NT2/D1 (cell line): ENCODE results near the gene DYNLT4.

ENCODE experiments used
- DNase-seq: peaks from one replicate; pipeline ENCODE4 v3.0.0-alpha.2; 2011; ENCODE audit warnings: low read depth, low spot score
- H3K27me3 ChIP-seq: 2 replicates; pipeline ENCODE4 v1.6.0; 2011; ENCODE audit warnings: mild to moderate bottlenecking; ENCODE audit not compliant: insufficient read length, insufficient read depth
- H3K36me3 ChIP-seq: 2 replicates; pipeline ENCODE4 v1.6.1; 2011; ENCODE audit warnings: mild to moderate bottlenecking, low read length, mixed read lengths; ENCODE audit not compliant: insufficient read depth, insufficient read length
- H3K4me1 ChIP-seq: 2 replicates; pipeline ENCODE4 v1.5.1; 2011; ENCODE audit not compliant: insufficient read depth, insufficient read length
- H3K4me3 ChIP-seq: 2 replicates; pipeline ENCODE4 v1.5.1; 2011; ENCODE audit warnings: low read depth; ENCODE audit not compliant: insufficient read length
- H3K9ac ChIP-seq: 2 replicates; pipeline ENCODE4 v1.6.0; 2011; ENCODE audit warnings: low read depth; ENCODE audit not compliant: insufficient read length
- H3K9me3 ChIP-seq: 2 replicates; pipeline ENCODE4 v1.5.1; 2011; ENCODE audit warnings: mild to moderate bottlenecking, low read length; ENCODE audit not compliant: insufficient read depth
- SUZ12 ChIP-seq: IDR thresholded peaks from 2 replicates; pipeline ENCODE4 v1.6.1; 2011; ENCODE audit not compliant: insufficient read length, insufficient read depth; ENCODE audit errors: extremely low read depth
- YY1 ChIP-seq: IDR thresholded peaks from 2 replicates; pipeline ENCODE4 v1.6.1; 2011; ENCODE audit not compliant: insufficient read length, insufficient read depth
- ZNF274 ChIP-seq: IDR thresholded peaks from 2 replicates; pipeline ENCODE4 v1.6.1; 2011; ENCODE audit warnings: mild to moderate bottlenecking, low read depth, low read length

The DYNLT4 gene

DNA sequence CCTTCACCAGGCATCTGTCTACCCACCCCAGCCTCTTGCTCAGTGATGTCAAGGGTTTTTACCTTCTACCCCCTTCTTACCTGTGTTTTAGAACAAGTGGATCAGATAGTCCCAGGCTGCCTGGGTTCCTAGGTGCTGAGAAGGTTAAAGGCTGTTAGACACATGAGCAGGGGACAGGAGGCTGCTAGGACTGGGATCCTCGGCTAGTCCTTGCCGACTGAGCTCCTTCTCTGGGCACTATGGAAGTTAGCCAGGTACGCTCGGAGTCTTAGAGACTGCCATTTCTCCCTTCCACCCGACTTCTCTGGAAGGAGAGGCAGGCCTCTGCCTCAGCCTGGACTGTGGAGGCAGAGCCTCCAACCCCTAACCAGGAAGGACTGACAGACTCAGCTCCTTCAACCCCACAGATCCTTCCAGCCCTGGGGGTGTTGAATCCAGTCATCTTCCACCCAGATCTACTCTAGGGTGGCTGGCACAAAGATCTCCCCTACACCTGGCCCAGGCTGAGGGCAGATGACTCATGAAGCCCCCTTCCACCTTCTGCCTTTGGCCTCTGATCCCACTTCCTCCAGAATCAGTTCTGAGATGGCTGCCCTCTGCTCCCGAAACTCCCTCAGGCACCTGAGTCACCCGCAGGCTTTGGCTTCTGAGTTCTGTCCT is at the start of gene DYNLT4:
DYNLT4 (minus strand) TSS at position 648 of the 660 bp plus-strand sequence. CDS start 683 bp downstream, outside the sequence.
- H3K36me3 ChIP-seq: peaks cover 54% of the 10 kb centered on the region

DNA sequence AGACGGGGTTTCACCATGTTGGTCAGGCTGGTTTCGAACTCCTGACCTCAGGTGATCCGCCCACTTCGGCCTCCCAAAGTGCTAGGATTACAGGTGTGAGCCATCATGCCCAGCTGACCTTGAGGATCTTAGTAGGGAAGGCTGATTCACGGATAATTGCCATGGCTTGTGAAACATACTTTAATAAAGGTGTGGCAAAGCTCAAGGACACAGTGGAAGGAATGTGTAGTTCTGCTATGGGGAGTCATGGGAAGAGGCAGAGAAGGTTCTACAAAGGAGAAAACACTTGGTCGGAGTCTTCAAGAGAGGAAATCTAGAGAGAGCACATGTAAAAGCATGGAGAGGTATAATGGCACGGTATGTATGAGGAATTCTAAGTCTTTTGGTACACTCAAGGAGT is 48.6 kb upstream of the DYNLT4 start:
- no peaks in the 10 kb centered on the region for H3K9me3 ChIP-seq
- H3K27me3 ChIP-seq: no peaks in the 10 kb centered on the region
- peaks cover 21% of the 10 kb centered on the region for H3K36me3 ChIP-seq
- TF ChIP-seq SUZ12 (no peak), YY1 (no peak), ZNF274 (no peak)
- no peaks in the 10 kb centered on the region for H3K4me1 ChIP-seq
- no peak for DNase-seq
- no peak overlapping the region for H3K4me3 ChIP-seq
- H3K9ac ChIP-seq: no peak overlapping the region

More for the DNA sequence above, at the start of gene DYNLT4:
- Histone ChIP-seq H3K9me3 (no peaks in the 10 kb centered on the region), H3K27me3 (no peaks in the 10 kb centered on the region), H3K9ac (peak within 1 kb of the TSS; percentile 84), H3K4me1 (peaks cover 53% of the 10 kb centered on the region), H3K4me3 (peak within 1 kb of the TSS; percentile 6)
- no peak for DNase-seq
- TF ChIP-seq ZNF274 (no peak), YY1 (peak; percentile 31), SUZ12 (no peak)

GRCh38 chr1:44854970-44855369 is 47.8 kb upstream of the DYNLT4 start:
- H3K9ac ChIP-seq: no peak overlapping the region
- H3K9me3 ChIP-seq: no peaks in the 10 kb centered on the region
- no peaks in the 10 kb centered on the region for H3K4me1 ChIP-seq
- H3K27me3 ChIP-seq: no peaks in the 10 kb centered on the region
- no peak overlapping the region for H3K4me3 ChIP-seq
- peaks cover 24% of the 10 kb centered on the region for H3K36me3 ChIP-seq
- no peak for DNase-seq
- no peak for TF ChIP-seq SUZ12
- no peak for TF ChIP-seq YY1

DNA sequence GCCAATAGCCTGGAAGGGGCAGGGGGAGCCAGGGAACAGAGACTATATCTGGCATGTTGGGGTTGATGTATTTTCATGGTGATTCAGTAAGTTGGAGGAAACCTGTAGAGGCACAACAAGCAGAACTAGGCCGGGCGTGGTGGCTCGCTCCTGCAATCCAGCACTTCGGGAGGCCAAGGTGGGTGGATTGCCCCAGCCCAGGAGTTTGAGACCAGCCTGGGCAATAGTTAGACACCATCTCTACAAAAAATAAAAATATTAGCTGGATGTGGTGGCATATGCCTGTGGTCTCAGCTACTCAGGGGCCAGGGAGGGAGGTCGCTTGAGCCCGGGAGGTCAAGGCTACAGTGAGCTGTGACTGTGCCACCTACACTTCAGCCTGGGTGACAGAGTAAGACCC is 46.0 kb upstream of the DYNLT4 start:
- H3K36me3 ChIP-seq: peaks cover 26% of the 10 kb centered on the region
- no peak overlapping the region for H3K4me3 ChIP-seq
- no peak for TF ChIP-seq SUZ12
- no peak for TF ChIP-seq YY1
- TF ChIP-seq ZNF274: no peak
- H3K9ac ChIP-seq: no peak overlapping the region
- no peaks in the 10 kb centered on the region for H3K27me3 ChIP-seq
- peaks cover 2% of the 10 kb centered on the region for H3K4me1 ChIP-seq
- no peaks in the 10 kb centered on the region for H3K9me3 ChIP-seq
- DNase-seq: no peak

GRCh38 chr1:44851308-44851707 is 44.2 kb upstream of the DYNLT4 start:
- Histone ChIP-seq H3K27me3 (no peaks in the 10 kb centered on the region), H3K36me3 (peaks cover 16% of the 10 kb centered on the region), H3K4me3 (no peak overlapping the region), H3K4me1 (peaks cover 2% of the 10 kb centered on the region), H3K9ac (no peak overlapping the region), H3K9me3 (no peaks in the 10 kb centered on the region)
- no peak for DNase-seq
- TF ChIP-seq YY1 (no peak), ZNF274 (no peak)

- no peaks in the 10 kb centered on the region for H3K9me3 ChIP-seq
- H3K27me3 ChIP-seq: no peaks in the 10 kb centered on the region
- TF ChIP-seq YY1 (no peak), SUZ12 (no peak), ZNF274 (no peak)
- H3K36me3 ChIP-seq: peaks cover 11% of the 10 kb centered on the region
- no peak for DNase-seq
- no peak overlapping the region for H3K4me3 ChIP-seq
- H3K4me1 ChIP-seq: peaks cover 2% of the 10 kb centered on the region
- no peak overlapping the region for H3K9ac ChIP-seq
These were observed 42.5 kb upstream of the DYNLT4 start for GRCh38 chr1:44849575-44850132.

DNA sequence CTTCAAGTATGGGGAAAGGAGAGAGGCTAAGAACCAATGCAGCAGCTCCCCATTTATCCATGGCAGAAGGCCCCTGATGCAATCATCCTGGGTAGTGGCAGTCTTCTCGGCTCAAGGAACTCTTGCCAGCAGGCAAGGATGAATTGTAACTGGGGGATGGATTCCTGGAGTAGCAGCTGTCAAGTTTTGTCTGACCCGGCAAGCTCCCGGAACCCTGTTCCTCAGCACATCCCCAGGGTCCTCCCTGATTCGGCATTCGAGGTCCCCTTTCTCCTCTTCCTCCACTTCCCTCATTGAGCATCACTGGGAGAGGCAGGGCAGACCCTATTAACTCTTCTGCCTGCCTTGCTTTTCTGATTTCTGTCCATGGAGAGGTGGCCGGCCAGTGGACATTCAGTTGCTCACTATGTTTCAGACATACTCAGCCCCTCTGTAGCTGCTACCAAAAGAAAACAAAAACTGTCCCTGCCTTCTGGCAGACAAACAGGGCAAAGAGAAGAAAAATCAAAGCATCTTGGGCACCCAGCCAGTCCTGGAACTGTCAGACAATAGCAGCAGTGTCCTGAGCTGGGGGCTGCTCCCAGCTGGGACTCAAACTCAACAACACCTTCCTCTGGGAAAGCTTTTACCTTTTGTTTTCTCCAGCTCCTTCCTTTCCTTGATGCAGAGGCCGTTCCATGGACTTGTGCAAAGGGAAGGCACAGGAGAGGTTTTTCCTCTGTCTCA is 41.5 kb upstream of the DYNLT4 start:
- TF ChIP-seq ZNF274 (no peak), YY1 (no peak), SUZ12 (no peak)
- Histone ChIP-seq H3K9ac (no peak overlapping the region), H3K9me3 (no peaks in the 10 kb centered on the region), H3K4me3 (no peak overlapping the region), H3K36me3 (peaks cover 11% of the 10 kb centered on the region), H3K4me1 (peaks cover 2% of the 10 kb centered on the region), H3K27me3 (no peaks in the 10 kb centered on the region)
- DNase-seq: no peak
